AG08396 (cell line): ENCODE results near the gene CNPY1.

Experiments used
- DNase-seq: peaks from one replicate; pipeline ENCODE4 v3.0.0; 2012; ENCODE audit warnings: low spot score, mixed read lengths

Gene CNPY1

DNA sequence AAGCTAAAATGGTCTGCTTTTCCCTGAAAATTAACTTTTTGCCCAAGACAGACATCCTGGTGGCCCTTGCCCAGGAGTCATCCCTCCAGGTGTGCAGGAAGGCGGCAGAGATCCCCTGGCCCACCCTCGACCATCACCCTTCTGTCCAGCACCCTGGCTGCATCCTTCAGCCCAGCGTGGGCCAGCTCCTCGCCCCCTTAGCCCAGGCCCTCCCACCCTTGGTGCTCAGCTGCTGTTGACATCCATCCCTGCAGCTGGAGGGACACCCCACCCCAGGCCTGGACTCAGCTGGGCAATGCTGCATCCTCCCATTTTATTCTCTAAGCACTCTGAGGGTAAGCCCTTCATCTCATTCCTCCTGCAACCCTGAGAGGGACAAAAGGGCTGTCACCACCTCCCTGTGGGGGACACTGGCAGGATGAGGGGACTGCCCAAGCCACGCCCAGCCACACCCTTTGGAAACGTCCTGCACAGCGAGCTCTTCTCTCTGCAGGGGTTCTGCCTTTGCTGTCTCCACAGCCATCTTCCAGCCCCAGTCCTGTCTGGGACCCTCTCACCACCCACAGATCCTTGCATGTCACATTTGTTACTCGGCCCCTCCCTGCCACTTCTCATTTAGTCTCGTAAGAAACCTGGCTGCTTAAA is 57.8 kb downstream of the CNPY1 start:
- no peak for DNase-seq

- DNase-seq: no peak
Measured at GRCh38 chr7:155487509-155488482, 58.6 kb downstream of the CNPY1 start.

GRCh38 chr7:155486783-155487508 is 59.4 kb downstream of the CNPY1 start:
- no peak for DNase-seq

DNA sequence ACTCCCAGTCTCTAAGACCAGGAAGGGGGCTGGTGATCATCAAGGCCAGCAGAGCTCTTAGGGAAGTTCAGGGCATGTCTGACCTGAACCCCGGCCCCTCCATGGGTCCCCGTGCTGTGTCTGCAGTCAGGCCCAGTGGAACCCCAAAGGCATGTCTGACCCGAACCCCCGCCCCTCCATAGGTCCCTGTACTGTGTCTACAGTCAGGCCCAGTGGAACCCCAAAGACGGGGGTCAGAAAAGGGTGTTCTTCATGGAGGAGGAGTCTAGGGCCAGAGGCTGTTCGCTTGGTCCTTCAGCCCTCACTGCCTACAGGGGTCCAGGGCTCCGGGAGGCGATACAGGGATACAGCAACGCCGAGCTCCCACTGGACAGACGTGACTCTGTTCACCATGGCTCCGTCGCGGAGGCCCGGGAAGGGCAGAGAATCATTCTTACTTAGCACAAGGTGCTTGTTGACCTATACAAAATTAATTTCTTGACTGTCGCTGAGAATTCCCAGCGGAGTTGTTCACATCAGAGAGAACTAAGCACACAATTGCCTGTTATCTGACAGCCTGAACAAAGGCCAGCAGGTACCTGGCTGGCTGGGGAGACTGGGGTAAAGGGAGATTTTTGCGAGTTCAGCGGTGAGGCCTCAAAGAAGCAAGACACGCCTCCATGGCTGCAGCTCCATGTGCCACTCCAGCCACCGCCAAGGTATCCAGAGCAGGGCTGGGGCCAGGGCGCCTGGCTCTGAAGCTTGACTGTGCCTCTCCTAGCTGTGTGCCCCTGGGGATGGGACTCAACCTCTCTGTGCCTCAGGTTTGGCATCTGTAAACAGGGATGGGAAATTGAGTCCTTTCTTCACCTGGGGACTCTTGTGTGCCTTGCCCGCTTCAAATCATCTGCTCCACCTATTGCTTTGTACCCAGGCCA is 61.6 kb downstream of the CNPY1 start:
- DNase-seq: no peak

- DNase-seq: no peak
Measured at GRCh38 chr7:155483868-155484325, 62.5 kb downstream of the CNPY1 start.

DNA sequence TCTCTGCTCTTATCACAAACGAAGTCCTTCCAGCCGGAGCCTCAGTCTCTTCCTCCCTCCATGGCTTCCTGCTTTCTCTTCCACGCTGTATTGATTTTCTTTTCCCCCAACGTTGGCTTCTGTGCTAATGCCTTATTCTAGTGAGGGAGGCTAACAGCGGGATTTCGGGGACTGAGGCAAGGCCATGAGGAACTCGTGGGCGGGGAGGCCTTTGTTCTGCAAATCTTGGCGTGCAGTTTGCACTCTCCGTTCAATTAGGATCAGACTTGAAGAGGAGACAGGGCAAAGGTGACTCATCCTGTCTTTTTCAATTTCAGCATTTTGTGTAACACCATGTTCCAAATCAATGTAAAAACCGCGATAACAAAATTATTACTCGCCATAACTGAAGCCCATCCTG is 63.1 kb downstream of the CNPY1 start:
- no peak for DNase-seq

DNA sequence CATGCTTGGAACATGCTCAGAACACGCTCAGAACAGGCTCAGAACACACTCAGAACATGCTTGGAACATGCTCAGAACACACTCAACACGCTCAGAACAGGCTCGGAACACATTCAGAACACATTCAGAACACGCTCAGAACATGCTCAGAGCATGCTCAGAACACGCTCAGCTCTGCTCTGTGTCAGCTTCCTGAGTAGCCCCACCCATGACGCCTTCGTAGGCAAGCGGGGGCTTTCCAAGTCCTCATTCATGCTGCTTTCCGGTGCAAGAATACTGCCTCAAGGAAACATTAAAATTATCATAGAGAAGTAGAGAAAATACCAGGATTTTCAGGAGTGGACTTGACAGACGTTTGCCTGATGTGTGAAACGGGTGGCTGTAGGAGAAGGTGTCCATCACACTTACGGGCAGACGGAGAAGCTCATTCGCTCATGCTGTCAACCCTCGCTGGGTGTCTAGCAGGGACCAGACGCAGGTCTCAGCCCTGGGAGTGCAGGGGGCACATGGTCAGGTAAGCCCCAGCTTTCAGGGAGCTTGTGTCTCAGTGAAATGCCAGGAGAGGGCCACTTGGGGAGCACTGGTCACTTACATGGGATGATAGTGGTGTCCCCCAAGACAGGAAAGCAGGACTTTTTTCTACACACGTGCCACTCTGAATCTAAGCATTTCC is 63.7 kb downstream of the CNPY1 start:
- no peak for DNase-seq

GRCh38 chr7:155481764-155482163 is 64.6 kb downstream of the CNPY1 start:
- no peak for DNase-seq

- DNase-seq: no peak
Measured at GRCh38 chr7:155477476-155477875, 68.9 kb downstream of the CNPY1 start.

GRCh38 chr7:155471718-155472117 is 74.6 kb downstream of the CNPY1 start:
- no peak for DNase-seq

- no peak for DNase-seq
Measured at GRCh38 chr7:155470686-155471638, 75.4 kb downstream of the CNPY1 start.

- DNase-seq: no peak
Measured at GRCh38 chr7:155470186-155470487, 76.2 kb downstream of the CNPY1 start.

DNA sequence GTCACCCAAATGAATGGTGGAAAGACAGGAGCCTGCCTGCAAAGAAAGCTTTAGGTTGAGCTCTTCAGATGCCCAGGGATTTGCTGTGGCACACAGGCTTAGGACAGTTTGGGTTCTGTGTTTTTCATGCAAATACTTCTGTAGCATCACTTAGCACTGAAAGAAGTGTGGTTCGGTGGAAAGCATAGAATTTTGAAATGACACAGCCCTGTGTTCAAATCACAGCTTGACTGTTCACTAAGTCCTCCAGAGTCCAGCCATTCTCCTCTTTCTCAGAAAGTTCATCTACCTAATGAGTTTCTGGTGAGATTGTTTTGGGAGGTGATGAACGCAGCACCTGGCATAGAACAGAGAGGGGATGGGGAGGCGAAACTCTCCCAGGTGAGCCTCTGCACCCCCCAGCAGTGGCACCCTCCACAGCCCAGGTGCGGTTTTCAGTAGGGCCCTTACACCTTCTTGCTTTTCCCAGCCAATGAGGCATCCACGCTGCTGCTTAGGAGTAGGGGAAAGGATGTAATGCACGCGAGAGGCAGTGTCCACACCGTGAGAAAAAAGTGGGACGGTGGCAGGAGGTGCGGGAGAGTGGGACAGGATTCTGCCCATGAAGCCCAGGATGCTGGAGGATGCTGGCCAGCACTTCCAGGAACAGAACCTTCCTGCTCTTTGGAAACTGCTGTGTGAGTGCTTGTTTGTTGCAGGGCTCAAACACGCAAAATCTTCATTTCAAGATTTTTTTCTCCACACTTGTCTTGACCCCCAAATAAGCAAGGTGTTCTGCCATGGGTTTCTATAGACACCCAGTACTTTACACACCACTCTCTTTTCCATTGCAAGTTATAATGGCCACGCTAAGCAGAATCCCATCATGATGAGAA is 76.8 kb downstream of the CNPY1 start:
- DNase-seq: no peak

GRCh38 chr7:155468785-155469148 is 77.6 kb downstream of the CNPY1 start:
- no peak for DNase-seq

GRCh38 chr7:155467846-155468784 is 78.2 kb downstream of the CNPY1 start:
- DNase-seq: no peak

- no peak for DNase-seq
Measured at GRCh38 chr7:155466814-155467733, 79.3 kb downstream of the CNPY1 start.
